GM21717 (cell line): ENCODE measurements around the gene IQCF6.
"Not testable (repeated sequence)": the region's sequence is repeated elsewhere in the genome, so short reads cannot be mapped to it uniquely, and the experiment has no call there.

ENCODE experiments used
- ATAC-seq: cut with Tn5 transposase; IDR thresholded peaks from one replicate; pipeline ENCODE4 v1.9.1; 2021; ENCODE audit warnings: mild to moderate bottlenecking, moderate library complexity; ENCODE audit not compliant: unreplicated experiment

The IQCF6 gene

DNA sequence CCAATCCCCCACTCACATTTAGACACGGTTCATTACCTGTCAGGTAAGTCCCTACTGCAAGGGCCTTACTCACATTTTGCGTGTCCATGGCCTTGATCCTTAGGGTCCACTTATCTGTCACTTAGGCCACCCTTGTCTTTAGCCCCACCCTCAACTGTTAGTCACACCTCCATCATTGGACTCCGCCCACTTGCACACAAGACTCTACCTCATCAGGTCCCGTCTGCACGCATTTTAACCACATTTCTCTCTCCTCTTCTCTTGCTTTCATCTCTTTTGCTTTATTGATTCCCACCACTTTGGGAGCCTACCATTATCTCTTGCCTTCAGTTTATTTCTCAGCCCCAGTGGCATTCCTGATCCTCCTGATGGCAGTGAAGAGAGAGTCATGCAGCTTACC lies at the start of gene IQCF6:
Gene IQCF6, minus strand, starts transcription at position 101 of the 400 bp plus-strand sequence. Its CDS starts 13 bp downstream, at position 88.
- ATAC-seq = no peak

DNA sequence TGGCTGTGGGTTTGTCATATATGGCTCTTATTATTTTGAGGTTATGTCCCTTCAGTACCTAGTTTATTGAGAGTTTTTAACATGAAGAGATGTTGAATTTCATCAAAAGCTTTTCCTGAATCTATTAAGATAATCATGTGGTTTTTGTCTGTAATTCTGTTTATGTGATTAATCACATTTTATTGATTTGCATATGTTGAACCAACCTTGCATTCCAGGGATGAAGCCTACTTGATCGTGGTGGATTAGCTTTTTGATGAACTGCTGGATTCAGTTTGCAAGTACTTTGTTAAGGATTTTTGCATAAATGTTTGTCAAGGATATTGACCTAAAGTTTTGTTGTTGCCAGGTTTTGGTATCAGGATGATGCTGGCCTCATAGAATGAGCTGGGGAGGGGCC lies 49.3 kb upstream of the IQCF6 start:
- ATAC-seq = no peak

DNA sequence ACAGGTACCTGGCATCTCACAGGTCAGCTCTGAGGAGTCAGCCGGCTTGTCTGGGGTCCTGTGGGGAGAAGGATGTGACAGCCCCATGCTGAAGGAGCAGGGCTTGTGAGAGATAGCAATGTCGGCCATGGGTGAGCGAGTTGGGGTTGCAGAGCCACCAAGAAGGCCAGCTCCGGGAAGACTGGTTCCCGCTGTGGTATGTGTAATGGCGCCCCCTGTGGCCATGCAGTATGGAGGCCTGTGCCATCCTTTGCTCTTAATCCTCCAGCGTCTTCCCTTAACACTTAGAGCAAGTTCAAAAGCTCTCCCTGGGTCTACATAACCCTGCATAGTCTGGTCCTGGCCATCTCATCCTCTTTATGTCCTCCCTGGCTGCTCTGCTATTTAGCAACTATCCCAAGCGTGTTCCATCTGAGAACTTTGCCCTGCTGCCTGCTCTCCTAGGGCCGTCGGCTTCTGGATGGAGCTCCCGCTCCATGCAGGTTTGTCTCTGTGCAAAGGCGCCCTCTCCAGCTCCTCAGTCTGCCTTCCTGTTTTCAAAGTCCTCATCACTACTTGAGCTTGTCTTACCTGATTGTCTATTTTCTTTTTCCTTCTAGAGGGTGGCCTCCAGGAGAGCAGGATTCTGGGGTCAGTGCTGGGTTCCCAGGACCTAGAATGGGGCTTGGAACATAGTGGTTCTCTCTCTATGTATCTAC lies 40.8 kb upstream of the IQCF6 start:
- no peak for ATAC-seq

DNA sequence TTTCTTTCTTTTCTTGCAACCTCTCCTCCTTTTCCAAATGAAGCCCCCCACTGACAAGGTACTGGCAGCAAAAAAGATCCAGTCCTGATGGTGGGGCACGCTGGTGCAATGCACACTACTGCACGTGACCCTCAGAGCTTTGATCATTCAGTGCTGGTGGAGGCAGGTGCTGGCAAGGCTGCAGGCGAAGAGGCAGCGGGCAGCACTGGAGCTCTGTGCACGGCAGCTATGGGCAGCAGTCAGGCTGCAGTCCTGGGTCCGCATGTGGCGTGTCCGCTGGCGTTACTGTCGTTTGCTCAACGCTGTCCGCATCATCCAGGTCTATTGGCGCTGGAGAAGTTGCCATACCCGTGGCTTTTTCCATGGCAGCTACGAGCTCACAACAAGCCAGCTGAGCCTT lies 40.1 kb upstream of the IQCF6 start:
- ATAC-seq = no peak

DNA sequence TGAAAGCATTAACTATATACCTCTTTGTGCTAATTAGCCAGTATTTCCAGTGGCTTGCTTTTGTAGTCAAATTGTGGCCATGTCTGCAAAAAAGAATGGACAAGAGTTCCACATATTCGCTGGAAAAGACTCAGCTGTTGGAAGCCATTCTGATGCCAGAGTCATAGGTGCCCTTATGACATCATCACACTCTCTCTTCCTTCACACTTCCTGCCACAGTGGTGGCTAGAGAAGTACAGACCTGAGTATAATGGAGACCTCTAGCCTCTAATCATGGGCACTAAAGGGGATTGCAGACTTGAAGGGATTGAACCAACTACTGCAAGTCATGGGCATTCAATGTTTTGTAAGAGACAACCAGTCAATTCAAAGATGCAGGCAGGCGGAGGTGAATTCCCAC lies 38.3 kb upstream of the IQCF6 start:
- no peak for ATAC-seq

DNA sequence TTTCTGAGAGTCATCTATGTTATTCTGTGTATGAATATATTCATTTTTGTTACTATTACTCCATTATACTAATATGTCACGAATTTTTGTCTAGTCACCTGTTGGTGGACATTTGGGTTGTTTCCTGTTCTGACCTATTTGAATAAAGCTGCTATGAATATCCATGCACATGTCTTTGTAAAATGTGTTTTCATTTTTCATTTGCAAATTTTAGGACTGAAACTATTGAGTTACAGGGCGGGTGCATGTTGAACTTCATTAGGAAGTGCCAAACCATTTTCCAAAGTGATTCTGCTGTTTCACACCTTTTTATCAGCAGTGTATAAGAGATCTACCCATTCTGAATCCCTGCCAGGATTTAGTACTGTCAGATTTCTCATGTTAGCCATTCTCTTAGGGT lies 37.7 kb upstream of the IQCF6 start:
- no peak for ATAC-seq

DNA sequence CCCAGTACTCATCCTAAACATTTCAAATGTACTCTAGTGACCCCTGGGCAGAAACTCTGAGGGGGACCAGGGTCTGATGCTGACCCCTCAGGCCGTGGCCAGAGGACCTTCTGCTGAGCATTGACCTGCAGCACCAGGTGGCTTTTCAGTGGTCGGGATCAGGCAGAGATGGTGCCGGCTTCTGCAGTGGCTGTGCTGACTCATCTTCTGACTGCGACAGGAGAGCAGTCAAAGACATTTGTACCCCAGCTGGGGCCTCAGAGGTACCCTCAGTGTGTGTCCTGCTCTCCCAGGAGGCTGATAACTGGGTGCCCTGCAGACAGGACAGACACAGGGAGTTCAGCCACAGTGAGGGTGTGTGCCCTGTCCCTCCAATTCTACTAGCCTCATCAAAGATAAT lies 36.6 kb upstream of the IQCF6 start:
- no peak for ATAC-seq

DNA sequence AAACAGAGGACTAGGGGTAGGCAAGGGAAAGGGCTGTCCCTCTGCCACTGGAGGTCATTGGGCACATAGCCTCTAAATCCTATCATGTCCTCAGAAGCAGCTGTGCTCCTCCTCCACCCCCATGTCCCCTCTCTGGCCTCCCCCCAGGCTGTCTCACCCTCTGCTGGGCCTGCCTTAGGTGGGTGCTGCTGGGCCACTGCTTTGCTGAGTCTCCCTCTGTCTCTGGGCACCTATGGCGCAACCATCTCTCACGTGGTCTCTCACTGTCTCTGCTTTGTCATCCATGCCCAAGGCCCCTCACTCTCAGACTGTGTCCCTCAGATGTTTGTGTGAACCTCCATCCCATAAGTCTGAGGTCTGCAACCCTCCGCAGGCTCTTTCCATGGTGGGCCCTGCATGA lies 35.0 kb upstream of the IQCF6 start:
- ATAC-seq = no peak

DNA sequence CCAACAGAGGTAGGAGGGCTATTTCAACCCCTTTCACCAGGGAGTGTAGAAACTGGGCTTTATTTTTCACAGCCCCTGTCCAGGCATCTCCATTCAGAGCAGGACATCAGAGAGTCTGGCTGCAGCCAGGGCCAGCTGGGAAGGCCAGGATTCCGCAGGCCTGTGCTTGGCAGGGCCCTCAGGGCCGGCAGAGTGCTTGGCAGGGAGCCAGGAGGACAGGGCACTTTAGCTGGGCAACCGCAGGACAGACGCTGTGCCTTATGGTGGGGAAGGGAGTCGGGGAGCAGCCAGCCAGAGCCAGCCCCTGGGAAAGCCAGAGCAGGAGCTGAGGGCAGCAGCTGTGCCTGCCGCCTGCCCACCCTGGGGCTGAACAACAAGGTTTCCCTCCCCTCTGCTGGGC lies 34.5 kb upstream of the IQCF6 start:
- ATAC-seq = no peak

DNA sequence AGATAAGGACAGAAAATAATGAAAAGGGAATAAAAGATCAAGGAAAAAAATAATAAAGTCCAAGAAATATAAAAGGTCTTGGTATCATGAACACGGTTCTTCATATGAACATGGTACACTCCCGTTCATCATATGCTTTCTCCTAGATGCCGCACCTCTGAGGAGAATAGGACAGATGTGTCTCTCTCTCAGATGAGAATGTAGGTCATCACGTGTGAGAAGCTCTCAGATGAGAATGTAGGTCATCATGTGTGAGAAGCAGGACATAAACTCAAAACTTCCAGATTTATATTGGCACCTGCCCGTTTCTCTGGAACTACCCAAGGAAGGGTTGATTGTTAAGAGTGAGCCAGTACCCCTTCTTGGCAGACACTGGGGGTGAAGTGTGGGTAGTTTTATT lies 29.9 kb upstream of the IQCF6 start:
- ATAC-seq = no peak

DNA sequence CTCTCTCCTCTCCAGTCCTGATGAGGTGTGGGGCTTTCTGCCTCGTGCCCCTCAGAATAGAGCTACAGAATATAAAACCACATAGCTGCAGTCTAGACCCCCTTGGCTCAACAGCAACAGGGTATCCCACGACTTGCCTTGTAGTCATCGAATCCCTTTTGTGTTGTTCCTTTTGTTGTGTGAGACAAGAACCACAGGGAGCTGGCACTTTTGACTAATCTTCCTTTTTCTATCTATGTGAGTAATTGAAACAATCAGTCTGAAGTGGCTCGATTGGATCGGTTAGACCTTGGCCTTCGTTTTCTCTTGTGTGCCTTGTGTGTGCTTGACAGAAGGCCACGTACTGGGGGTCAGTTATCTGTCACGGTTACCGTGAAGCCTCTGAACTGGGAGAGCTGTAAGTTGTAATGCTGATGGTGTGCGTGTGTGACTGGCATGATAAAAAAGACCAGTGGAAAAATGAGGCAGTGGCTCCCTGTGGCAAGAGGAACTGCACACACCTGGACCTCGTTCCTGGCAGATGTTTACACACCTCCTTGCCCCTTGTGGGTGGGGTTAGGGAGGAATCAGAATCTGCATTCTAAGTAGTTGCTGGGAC lies 23.2 kb upstream of the IQCF6 start:
- ATAC-seq = no peak

DNA sequence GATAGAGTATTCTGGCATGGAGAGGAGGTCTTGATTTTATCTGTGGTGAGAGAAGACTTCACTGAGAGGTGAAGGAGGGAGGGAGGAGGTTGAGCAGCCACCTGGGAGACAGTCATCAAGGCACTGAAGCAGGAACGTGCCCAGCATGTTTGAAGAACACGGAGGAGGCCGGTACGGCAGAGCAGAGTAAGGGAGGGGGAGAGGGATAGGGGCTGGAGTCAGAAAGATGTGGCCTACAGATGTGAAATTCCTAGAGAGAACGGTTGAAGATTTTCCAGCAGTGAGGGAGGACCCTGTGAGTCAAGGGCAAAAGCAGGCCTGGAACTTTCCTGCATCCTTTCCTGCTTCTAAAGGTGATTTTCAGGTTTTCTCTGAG lies 21.7 kb upstream of the IQCF6 start:
- ATAC-seq = no peak

DNA sequence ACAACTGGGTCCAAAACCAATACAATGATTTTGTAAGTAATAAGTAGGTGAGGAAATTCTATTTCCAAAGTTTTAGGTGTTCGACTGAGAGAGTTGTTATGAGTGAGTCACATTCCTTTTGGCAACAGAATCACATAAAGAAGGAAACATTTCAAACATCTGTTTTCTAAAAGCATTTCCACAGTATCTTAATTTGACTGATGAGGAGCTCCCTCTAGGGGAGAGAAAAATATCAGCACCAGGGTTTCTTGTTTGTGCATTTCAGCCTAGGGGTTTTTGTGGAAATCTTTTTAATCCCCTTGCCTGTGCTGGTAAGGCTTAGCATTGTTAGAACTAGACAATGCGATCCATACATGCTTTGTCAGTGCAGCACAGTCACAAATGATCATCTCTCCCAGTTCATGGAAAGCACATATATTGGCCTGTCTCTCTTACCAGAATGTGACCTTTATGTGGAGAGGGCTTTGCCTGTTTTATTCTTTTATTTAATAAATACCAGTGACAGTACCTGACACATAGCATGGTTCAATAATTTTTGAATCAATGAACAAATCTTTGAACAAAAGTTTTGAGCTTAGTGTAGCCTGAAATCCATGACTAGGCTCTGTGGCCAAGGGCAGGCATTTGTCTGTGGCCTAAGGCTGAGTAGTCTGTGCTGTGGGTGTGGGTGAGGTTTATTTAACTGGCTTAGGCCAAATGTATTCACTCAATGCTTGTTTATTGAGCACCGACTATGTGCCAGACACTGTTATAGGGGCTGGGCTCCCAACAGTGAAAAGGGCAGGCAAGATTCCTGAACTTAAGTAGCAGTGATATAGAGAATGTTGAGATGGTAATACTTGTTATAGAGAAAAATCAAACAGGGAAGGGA lies 21.1 kb upstream of the IQCF6 start:
- ATAC-seq = no peak

DNA sequence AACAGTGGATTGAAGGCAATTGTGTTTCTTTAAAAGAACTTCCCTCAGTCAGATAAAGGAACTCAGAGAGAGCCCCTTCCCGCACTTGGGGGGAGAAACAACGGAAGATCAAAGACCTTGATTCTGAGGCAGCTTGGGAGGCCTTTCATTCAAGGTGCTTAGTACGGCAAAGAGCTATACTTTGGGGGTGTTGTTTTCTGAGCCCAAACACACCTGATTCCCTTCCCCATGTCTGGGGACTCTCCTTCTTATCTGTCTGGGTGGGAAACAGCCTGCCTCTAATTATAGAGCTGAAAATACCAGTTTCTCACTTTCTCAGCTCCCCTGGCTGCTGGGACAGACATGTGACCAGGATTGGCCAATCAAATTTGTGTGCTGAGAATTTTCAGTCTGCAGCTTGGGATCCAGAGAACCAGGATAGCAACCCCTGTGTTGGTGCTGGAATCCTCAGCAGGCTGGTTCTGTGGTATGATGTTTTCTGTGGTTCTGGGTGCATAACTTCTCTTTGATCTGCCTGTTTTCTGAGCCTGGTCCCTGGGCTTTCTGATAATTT lies 19.4 kb upstream of the IQCF6 start:
- ATAC-seq = no peak

DNA sequence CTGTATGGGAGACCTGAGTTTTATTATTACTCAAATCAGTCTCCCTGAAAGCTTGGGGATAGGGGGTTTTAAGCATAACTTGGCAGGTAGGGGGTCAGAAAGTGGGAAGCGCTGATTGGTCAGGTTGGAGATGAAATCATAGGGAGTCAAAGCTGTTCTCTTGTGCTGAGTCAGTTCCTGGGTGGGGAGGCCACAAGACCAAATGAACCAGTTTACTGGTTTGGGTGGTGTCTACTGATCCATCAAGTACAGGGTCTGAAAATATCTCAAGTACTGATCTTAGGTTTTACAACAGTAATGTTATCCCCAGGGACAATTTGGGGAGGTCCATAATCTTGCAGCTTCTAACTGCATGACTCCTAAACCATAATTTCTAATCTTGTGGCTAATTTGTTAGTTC lies 17.8 kb upstream of the IQCF6 start:
- no peak for ATAC-seq

DNA sequence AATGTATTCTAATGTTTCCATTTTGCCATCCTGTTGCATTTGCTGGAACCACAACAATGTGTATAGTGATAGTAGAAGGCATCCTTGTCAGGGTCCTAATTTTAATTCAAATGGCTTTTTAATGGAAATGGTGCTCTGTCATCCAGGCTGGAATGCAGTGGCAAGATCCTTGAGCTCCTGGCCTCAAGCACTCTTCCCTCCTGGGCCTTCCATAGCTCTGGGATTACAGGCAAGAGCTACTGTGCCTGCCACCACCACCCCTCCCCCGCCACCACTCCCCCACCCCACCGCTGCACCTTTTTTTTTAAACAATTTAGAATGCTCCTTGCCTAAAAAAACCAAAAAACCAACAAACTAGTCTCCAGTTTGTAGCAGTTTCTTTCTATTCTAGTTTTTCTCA lies 15.2 kb upstream of the IQCF6 start:
- no peak for ATAC-seq

DNA sequence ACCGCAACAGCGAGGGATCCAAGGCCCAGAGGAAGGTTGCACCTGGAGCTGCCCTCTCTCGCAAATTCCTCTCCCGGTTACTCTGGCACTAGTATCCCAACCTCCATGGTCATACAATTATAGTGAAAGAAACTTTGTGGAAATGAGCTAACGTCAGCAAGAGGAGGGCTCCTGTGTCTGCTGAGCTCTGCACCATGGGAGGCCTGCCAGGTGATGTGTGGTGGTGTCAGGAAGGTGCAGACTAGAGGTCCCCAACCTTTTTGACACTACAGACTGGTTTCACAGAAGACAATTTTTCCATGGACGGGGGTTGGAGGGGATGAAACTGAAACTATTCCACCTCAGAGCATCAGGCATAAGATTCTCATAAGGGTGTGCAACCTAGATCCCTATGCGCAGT lies 13.2 kb upstream of the IQCF6 start:
- ATAC-seq = no peak

DNA sequence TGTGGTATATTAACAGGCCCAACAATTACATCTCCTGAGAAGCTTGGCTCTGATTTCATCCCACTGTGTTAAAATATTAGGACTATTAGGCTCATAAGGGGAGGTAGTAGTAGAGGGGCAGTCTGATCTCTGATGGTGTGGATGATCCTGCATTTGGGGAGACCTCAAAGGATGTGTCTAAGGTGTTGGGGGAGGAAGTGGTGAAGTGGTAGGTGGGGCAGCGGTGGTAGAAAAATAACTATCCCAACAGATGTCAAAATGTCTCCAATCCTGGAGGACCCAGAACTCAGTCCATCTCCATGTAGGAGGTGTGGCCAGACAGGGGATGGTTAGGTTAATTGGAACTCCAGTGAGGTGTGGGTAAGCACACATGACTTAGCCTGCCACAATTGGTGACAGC lies 10.4 kb upstream of the IQCF6 start:
- no peak for ATAC-seq

DNA sequence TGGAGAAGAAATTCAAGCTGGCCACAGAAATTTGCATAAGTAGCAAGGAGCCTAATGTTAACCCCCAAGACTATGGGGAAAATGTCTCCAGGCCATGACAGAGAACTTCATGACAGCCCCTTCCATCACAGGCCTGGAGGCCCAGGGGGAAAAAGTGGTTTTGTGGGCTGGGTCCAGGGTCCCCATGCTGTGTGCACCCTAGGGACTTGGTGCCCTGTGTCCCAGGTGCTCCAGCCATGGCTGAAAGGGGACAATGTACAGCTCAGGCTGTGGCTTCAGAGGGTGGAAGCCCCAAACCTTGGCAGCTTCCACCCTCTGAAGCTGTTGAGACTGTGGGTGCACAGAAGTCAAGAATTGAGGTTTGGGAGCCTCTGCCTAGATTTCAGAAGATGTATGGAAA lies 8.5 kb upstream of the IQCF6 start:
- ATAC-seq = not testable (repeated sequence)

DNA sequence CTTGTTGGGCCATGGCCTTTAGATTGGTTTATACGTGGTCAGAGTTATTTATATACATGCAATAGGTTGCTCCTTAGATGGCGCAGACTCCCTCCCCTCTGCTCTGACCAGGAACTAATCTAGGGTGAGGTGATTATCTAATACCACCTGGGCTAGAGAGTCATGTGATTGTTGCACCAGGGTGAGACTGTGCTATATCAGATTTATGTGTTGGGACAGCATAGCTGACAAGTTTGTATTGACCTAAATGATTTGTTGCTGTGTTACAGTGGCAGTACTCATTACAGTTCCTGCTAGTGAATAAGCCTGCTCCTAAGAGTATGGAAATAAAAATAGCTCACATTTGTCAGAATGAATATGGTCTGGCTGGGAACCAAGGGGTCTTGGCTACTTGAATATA lies 7.2 kb upstream of the IQCF6 start:
- no peak for ATAC-seq

DNA sequence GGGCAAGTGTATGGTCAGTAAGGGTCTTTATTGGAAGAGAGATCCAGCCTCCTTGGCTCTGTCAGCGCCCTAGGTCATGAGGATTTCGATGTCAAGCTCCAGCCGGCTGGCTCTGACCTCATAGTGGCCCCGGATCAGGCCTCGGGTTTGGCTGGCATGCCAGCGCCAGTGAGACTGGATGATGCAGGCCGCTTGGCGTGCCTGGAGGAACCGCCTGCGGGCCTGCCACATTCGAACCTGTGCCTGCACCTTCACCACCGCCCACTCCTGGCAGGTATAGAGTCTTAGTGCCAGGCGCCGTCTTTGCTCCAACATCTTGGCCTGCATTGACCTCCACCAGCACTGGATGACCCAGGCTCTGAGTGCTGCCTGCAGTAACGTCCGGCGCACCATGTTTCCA lies 483 bp downstream of the IQCF6 start:
- no peak for ATAC-seq

DNA sequence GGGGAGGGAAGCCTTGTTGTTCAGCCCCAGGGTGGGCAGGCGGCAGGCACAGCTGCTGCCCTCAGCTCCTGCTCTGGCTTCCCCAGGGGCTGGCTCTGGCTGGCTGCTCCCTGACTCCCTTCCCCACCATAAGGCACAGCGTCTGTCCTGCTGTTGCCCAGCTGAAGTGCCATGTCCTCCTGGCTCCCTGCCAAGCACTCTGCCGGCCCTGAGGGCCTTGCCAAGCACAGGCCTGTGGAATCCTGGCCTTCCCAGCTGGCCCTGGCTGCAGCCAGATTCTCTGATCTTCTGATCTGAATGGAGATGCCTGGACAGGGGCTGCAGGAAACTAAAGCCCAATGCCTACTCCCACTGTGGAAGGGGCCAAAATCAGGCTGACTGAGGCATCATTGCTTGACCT lies 1.1 kb downstream of the IQCF6 start:
- ATAC-seq = no peak
